HTR-8/SVneo (cell line): ENCODE data around the gene ABCC6.
"Not testable (repeated sequence)": the region's sequence is repeated elsewhere in the genome, so short reads cannot be mapped to it uniquely, and the experiment has no call there.

Experiments used
- DNase-seq: peaks from one replicate; pipeline ENCODE4 v3.0.0; 2011; ENCODE audit warnings: low spot score, mixed read lengths; ENCODE audit not compliant: insufficient read length
- FAIRE-seq: peaks from 2 replicates; lab custom pipeline; 2011; peaks lifted over from hg19 to GRCh38; lab: Jason Lieb, UNC

ABCC6 gene

DNA sequence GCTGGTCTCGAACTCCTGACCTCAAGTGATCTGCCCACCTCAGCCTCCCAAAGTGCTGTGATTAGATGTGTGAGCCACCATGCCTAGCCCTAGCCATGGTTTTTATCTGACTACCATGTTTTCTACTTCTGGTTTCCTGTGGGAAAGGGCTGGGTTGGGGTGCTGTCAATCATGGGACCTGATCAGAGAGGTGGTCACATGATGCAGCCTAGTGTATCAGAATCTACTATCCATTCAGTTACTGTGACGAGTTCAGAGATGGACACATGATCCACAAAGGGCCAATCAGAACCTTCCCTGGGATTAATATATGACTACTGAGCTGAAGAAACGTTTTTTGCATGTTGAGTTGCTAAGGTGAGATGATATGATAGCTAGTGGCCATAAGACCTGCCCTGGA lies 59.1 kb downstream of the ABCC6 start:
- DNase-seq (no peak), FAIRE-seq (no peak)

- no peak for DNase-seq
- FAIRE-seq: no peak
These were observed 59.7 kb downstream of the ABCC6 start for GRCh38 chr16:16163571-16163970.

- DNase-seq (no peak), FAIRE-seq (no peak)
These were observed 60.2 kb downstream of the ABCC6 start for GRCh38 chr16:16163109-16163508.

DNA sequence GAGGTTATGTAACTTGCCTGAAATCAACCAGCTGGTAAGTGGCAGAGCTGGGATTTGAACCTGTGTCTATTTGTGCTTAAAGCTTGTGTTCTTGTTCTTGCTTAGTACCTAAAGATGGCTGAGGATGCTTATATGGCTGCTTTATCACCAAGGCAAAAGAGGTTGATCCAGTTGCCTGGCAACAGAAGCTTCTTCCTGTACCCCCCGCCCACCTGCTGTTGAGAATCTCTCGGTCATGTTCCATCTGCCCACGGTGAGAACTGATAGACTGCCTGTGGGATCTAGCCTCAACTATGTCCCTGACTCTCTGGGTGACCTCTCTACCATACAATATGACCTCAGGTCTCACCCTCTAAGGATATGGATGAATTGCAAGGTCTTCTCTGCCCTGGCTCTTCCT lies 60.7 kb downstream of the ABCC6 start:
- no peak for DNase-seq
- no peak for FAIRE-seq

- not testable (repeated sequence) for FAIRE-seq
These were observed 61.5 kb downstream of the ABCC6 start for GRCh38 chr16:16161840-16162239.

DNA sequence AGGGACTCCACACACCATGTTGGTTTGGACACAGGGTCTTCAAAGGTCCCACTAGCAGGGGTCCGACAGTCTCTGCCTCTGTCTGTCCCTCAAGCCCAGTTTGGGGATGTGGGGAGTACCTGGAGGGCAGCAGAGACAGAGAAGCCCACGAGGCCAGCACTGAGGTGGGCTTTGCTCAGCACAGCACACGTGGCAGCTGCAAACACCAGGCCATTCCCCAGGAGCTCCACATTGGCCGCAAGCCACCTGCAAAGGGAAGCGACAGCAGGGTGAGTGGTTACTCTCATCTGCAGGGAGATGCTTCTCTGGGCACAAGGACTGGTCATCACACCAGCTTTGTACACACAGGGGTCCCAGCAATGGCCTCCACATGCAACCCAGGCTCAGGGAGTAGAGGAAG lies 62.0 kb downstream of the ABCC6 start:
- FAIRE-seq: no peak
- no peak for DNase-seq

More at GRCh38 chr16:16161840-16162239, 61.5 kb downstream of the ABCC6 start:
- DNase-seq: not testable (repeated sequence)

- FAIRE-seq: no peak
- no peak for DNase-seq
These were observed 63.6 kb downstream of the ABCC6 start for GRCh38 chr16:16159662-16160061.

GRCh38 chr16:16158741-16159374 lies 64.4 kb downstream of the ABCC6 start:
- FAIRE-seq: peak; percentile 85

GRCh38 chr16:16158082-16158658 lies 65.1 kb downstream of the ABCC6 start:
- FAIRE-seq (no peak), DNase-seq (no peak)

More at GRCh38 chr16:16158741-16159374, 64.4 kb downstream of the ABCC6 start:
- DNase-seq: no peak

- FAIRE-seq (no peak), DNase-seq (no peak)
These were observed 66.1 kb downstream of the ABCC6 start for GRCh38 chr16:16157166-16157565.

GRCh38 chr16:16155234-16155633 lies 68.1 kb downstream of the ABCC6 start:
- DNase-seq: no peak
- no peak for FAIRE-seq

GRCh38 chr16:16154281-16154951 lies 68.9 kb downstream of the ABCC6 start:
- DNase-seq: no peak
- no peak for FAIRE-seq

DNA sequence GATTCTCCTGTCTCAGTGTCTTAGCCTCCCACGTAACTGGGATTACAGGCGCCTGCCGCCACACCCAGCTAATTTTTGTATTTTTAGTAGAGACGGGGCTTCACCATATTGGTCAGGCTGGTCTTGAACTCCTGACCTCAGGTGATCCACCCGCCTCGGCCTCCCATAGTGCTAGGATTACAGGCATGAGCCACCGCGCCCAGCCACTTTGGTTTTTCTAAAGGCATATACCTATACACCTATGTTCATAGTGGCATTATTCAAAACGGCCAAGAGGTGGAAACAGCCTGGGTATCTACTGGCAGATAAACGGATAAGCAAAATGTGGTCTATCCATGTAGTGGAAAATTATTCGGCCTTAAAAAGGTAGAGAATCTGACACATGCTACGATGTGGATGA lies 70.3 kb downstream of the ABCC6 start:
- DNase-seq, FAIRE-seq: not testable (repeated sequence)

DNA sequence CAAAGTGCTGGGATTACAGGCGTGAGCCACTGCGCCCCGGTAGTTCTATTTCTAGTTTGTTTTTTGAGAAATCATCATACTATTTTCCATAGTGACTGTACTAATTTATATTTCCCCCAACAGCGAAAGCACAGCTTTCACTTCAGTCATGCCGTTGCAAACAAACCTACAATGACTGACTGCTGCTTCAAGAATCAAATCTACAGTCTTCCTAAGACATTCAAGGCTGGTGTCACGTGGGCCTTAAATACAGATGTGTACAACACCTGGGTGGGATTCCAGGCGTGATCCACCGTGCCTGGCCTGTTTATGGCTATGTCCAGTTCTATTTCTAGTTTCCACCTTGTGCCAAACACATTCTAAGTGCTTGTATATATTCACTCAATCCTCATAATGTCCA lies 72.0 kb downstream of the ABCC6 start:
- DNase-seq: no peak
- FAIRE-seq: no peak

GRCh38 chr16:16150878-16151152 lies 72.5 kb downstream of the ABCC6 start:
- FAIRE-seq (no peak), DNase-seq (no peak)

DNA sequence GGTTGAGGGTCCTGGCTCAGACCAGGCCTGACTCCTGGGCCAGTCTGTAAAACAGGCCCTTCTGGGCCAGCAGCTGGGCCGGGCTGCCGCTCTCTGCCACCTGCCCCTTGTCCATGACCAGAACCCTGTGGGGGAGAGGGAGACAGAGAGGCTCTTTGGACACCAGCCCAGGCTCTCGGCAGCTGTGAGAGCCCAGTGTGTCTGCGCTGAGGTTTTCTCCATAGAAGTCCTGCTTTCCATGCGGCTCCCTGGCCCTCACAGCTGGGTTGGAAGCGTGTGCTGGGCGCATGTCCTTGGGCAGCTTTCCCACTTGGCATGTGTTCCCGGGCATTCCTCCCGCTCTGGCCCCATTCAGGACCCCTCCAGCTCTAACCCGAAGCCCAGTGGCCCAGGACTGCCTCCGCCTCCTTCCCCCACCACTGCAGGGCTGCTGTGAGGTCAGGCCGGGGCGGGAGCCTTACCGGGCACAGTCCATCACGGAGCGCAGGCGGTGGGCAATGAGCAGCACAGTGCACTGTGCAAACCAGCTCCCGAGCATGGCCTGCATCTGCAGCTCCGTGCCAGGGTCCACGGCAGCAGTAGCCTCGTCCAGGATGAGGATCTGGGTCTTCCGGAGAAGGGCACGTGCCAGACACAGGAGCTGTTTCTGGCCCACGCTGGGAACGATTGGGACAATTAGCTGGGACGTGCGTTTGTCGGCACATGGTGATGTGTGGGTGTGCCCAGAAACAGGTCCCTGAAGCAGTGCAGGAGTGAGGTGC lies 73.0 kb downstream of the ABCC6 start:
- DNase-seq: no peak

GRCh38 chr16:16149710-16150116 lies 73.6 kb downstream of the ABCC6 start:
- FAIRE-seq (no peak), DNase-seq (no peak)

More for the DNA sequence above, 73.0 kb downstream of the ABCC6 start:
- no peak for FAIRE-seq

DNA sequence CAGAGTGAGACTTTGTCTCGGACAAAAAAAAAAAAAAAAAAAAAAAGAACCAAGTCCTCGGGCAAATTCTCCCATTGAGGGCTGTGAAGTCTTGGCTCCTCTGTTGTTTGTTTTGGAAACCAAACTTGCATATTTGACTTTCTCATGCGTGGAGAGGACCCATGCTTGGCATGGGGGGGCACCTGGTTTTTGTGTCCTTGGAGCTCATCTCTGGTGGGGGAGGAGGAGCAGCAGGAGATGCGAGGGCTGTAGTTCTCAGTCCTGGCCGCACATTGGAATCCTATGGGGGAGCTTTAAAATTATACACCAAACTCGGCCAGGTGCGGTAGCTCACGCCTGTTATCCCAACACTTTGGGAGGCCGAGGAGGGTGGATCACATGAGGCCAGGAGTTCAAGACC lies 74.5 kb downstream of the ABCC6 start:
- FAIRE-seq (no peak), DNase-seq (no peak)

GRCh38 chr16:16148000-16148599 lies 75.2 kb downstream of the ABCC6 start:
- not testable (repeated sequence) for DNase-seq, FAIRE-seq

DNA sequence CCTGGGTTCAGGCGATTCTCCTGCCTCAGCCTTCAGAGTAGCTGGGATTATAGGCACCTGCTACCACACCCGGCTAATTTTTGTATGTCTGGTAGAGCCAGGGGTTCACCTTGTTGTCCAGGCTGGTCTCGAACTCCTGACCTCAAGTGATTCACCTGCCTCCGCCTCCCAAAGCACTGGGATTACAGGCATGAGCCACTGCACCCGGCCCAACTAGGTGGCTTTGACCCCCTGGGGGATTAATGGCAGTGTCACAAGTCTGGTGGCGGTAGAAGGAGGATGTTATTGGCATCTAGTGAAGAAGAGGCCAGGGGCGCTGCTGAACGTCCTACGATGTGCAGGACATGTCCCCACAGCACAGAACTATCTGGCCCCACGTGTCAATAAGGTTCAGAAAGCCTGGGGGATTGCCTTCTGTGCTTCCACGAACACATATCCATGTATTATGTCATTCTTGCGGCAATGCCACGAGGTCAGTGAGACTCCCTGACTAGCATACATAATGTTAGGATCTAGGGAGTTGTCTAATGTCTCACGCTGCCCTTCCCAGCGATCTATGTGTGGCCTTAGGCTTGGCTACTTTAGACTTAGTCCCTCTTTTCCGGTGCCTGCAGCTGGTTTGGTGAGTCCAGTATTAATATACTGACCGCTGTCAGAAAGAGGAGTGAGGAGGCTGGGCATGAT lies 75.8 kb downstream of the ABCC6 start:
- DNase-seq (no peak), FAIRE-seq (no peak)
